HL-60 (cell line): ENCODE results near the gene H1-8.
A peak's percentile ranks its signal among the peaks of the same experiment; 100 is the strongest.

Source experiments
- GABPA ChIP-seq: IDR thresholded peaks from 2 replicates; pipeline ENCODE4 v1.6.1; 2012; ENCODE audit warnings: low read depth
- POLR2AphosphoS5 ChIP-seq: IDR thresholded peaks from 2 replicates; pipeline ENCODE4 v1.6.1; 2012; ENCODE audit warnings: low read depth
- SPI1 ChIP-seq: IDR thresholded peaks from 2 replicates; pipeline ENCODE4 v1.6.1; 2012; ENCODE audit warnings: low read depth, mild to moderate bottlenecking, borderline replicate concordance
- TF ChIP-seq, protein P1 (sequence below): IDR thresholded peaks from one replicate; pipeline ENCODE4 v1.5.1; 2011; ENCODE audit warnings: low read length, control low read depth, inconsistent platforms; ENCODE audit not compliant: insufficient read depth
- TF ChIP-seq, protein P2 (sequence below): IDR thresholded peaks from 2 replicates; pipeline ENCODE4 v1.6.1; 2012; ENCODE audit warnings: low read depth; ENCODE audit not compliant: insufficient replicate concordance

GRCh38 chr3:129593595-129594339 is 50.8 kb downstream of the H1-8 start:
- TF ChIP-seq, protein P1, sequence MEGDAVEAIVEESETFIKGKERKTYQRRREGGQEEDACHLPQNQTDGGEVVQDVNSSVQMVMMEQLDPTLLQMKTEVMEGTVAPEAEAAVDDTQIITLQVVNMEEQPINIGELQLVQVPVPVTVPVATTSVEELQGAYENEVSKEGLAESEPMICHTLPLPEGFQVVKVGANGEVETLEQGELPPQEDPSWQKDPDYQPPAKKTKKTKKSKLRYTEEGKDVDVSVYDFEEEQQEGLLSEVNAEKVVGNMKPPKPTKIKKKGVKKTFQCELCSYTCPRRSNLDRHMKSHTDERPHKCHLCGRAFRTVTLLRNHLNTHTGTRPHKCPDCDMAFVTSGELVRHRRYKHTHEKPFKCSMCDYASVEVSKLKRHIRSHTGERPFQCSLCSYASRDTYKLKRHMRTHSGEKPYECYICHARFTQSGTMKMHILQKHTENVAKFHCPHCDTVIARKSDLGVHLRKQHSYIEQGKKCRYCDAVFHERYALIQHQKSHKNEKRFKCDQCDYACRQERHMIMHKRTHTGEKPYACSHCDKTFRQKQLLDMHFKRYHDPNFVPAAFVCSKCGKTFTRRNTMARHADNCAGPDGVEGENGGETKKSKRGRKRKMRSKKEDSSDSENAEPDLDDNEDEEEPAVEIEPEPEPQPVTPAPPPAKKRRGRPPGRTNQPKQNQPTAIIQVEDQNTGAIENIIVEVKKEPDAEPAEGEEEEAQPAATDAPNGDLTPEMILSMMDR, result no peak
- TF ChIP-seq POLR2AphosphoS5, result peak; percentile 67
- TF ChIP-seq GABPA, result no peak
- TF ChIP-seq SPI1, result no peak; the same call in 1 of the 2 replicates
- TF ChIP-seq, protein P2, sequence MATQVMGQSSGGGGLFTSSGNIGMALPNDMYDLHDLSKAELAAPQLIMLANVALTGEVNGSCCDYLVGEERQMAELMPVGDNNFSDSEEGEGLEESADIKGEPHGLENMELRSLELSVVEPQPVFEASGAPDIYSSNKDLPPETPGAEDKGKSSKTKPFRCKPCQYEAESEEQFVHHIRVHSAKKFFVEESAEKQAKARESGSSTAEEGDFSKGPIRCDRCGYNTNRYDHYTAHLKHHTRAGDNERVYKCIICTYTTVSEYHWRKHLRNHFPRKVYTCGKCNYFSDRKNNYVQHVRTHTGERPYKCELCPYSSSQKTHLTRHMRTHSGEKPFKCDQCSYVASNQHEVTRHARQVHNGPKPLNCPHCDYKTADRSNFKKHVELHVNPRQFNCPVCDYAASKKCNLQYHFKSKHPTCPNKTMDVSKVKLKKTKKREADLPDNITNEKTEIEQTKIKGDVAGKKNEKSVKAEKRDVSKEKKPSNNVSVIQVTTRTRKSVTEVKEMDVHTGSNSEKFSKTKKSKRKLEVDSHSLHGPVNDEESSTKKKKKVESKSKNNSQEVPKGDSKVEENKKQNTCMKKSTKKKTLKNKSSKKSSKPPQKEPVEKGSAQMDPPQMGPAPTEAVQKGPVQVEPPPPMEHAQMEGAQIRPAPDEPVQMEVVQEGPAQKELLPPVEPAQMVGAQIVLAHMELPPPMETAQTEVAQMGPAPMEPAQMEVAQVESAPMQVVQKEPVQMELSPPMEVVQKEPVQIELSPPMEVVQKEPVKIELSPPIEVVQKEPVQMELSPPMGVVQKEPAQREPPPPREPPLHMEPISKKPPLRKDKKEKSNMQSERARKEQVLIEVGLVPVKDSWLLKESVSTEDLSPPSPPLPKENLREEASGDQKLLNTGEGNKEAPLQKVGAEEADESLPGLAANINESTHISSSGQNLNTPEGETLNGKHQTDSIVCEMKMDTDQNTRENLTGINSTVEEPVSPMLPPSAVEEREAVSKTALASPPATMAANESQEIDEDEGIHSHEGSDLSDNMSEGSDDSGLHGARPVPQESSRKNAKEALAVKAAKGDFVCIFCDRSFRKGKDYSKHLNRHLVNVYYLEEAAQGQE, result no peak
